ENCODE data around the gene HPSE.
A peak's percentile ranks its signal among the peaks of the same experiment; 100 is the strongest.
"Not testable (repeated sequence)": the region's sequence is repeated elsewhere in the genome, so short reads cannot be mapped to it uniquely, and the experiment has no call there.

The HPSE gene

DNA sequence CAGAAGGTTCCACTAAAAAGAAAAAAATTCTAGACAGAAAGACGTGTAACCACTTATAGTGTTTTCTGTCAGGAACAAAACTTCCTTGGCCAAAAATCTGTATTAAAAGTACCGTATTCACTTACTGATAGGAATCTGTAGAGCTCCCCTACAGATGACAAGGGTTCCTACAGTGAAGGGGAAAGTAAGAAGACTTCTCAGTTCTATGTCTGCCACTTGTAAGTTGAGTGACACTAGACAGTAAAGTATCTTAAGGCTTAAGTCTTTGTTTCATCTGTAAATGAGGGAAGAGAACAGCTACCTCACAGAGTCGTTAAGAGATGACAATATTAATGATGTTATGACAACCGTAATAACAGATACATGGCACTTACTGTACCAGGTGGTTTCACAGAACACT, 53.3 kb downstream of the HPSE start:
- DNase-seq, result no peak

DNA sequence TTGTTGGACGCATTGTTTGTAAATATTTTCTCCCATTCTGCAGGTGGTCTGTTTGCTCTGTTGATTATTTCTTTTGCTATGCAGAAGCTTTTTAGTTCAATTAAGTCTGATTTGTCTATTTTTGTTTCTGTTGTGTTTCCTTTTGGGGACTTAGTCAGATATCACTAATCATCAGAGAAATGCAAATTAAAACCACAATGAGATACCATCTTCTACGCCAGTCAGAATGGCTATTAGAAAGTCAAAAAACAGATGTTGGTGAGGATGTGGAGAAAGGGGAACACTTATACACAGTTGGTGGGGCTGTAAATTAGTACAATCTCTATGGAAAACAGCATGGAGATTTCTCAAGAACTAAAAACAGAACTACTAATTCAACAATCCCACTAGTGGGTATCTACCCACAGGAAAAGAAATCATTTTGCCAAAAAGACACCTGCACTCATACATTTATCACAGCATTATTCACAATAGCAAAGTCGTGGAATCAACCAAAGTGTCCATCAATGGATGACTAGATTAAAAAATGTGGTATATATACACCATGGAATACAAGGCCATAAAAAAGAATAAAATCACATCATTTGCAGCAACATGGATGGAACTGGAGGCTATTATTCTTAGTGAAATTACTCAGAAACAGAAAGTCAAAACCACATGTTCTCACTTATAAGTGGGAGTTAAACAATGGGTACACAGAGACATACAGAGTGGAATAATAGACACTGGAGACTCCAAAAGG, 58.2 kb downstream of the HPSE start:
- no peak for DNase-seq

DNA sequence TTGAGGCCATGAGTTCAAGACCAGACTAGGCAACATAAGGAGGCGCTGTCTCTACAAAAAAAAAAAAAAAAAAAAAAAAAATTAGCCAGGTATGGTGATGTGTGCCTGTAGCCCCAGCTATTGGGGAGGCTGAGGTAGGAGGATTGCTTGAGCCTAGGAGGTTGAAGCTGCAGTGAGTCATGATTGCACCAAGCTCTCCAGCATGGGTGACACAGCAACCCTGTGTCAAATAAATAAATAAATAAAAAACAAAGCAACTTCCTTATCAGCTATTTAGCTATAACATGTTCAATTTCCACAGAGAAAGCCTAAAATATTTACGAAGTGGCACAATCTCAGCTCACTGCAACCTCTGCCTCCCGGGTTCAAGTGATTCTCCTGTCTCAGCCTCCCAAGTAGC, 60.7 kb downstream of the HPSE start:
- DNase-seq, result not testable (repeated sequence)

DNA sequence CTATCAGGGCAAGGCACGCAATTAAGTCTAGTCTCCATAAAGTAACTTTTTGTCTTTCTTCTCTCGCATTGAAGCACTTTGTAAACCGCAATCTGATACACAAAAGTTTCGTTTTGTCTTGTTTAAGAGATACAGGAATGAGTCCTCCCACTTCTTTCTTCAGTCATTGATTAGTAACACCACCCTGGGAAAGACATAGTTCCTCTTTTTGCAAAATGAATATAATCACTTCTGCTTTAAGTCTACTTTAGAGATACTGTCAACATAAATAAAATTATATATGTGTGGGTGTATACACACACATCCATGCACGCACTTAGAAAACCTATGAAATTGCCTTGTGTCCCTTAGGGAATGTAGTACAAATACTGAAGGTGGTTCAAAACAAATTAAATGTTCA, 61.7 kb downstream of the HPSE start:
- no peak for DNase-seq

DNA sequence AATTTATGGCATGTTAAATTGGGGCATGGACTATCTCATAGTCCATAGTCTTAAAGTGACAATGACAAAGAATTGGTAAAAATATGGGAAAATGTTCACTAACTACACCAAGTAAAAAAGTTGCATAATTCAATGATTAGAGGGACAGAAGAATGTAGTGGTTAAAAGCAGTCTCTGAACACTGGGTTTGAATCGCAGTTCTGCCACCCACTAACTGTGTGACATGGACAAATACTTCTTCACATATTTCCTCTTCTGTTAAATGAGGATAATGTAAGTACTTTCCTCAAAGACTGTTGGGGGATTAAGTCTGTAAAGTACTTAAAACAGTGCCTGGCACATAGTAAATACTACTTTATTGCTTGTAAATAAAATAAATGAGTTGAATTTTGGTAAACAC, 65.4 kb downstream of the HPSE start:
- no peak for DNase-seq

DNA sequence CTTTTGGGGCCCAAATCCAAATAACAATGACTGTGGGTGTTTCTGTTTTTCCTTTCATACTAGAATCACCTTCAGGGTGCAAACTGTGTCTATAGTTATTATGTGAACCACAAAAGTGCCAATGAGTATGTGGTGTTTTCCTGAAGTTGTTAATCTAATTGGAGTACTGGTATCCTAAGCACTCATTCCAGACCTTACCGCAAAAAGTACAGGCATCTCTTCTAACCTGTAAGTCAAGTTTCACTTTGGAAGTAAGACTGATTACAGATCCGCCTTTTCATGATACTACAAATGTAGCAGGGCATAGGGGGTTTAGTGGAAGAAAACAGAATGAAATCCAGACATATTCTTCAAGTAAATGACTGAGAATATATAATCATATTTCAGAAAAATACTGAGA, 66.2 kb downstream of the HPSE start:
- DNase-seq, result no peak

DNA sequence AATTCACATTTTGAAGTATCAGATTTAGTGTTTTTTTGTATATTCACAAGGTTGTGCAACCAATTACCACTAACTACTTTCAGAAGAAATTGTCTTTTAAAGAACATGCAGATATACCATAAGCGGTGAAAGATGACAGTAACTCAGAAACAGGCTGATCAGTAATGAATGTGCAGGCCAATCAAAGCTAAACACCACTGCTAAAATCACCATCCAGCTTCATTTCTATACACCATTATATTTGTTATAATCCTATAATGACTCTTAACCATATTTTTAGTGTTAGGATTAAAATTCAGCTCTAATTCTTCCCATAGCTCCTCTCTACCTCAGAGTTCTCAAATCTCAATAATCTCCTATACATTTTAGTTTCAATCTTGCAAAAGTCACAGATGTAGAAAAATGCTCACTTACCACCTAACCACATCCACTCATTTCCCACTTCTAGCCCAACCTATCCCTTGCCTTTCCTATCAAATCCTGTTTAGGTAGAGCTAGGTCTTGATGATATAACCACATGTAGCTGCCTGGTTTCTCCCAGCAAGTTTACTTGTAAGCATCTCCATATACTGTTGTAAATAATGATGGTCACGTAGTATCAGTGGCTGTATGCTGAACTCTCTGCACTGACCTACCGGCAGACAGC, 66.7 kb downstream of the HPSE start:
- no peak for DNase-seq

DNA sequence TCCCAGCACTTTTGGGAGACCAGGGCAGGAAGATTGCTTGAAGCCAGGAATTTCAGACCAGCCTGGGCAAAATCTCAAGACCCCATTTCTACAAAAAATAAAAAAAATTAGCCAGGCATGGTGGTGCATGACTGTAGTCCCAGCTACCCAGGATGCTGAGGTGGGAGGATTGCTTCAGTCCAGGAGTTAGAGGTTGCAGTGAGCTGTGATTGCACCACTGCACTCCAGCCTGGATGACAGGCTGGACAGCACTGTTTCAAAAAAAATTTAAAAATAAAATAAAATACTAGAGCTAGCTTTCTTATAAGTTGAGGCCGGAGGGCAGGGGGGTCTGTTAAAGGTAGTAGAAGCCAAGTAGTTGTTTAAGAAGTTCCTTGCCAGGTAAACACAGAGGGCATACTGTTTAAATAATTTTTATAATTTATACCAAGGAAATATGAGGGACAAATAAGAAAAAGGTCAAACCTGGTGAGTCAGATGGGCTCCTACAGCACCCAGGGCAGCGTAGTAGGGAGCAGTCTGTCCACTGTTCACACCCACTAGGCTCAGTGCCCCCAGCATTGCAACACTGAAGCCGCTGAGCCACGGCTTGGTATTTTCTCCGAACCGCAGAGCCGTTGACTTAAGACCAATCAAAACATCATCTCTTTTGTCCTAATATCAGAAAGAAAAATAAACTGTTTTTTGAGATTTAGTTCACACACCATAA, 67.4 kb downstream of the HPSE start:
- no peak for DNase-seq

DNA sequence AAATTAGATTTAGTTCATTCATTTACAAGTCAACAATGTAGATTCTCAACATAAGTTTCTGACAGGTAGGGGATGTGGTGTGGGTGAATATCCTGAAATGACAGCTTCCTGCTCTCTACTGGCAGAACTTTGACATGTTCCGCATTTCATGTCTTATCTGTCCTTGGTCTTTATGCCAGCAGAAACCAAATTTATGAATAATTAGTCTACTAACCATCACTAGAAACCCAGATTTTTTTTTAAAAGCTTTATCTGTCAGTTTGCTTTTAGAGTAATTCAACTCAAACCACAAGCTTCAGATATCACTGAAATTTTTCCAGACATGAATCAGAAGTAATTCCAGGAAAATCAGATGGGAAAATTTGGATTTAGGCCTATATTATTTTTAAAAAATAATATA, 68.0 kb downstream of the HPSE start:
- no peak for DNase-seq

DNA sequence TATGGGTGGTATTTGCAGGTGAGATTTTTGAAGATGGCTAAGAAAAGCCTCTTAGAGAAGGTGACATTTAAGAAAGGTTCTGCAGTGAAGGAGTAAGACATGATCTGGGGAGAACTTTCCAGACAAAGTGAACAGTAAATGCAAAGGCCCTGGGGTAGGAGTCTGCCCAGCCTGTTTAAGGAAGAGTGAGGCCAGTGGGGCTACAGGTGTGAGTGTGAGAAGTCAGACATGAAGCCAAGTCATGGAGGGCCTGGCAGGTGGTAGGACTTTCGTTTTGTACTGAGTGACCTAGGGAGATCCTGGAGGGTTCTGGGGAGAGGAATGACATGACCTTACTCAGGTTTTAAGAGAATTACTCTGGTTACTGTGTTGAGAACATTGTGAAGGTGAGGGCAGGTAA, 71.5 kb downstream of the HPSE start:
- DNase-seq, result no peak

DNA sequence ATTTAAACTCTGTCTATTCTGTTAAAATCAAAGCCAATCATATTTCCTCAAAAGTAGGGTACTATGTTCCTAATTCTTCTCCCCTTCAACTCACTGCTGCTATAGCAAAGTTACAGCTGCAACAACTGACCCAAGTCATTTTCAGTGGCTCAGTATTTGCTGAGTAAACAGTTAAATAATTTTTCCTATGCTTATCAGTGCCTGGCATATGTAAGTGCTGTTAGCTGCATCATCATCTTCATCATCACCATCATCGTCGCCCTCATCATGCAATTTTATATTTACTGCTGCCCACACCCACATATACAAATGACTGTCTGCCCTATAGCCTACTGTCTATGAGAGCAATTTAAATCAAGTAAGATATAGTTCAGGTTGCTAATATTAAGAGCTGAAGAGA, 72.0 kb downstream of the HPSE start:
- no peak for DNase-seq

DNA sequence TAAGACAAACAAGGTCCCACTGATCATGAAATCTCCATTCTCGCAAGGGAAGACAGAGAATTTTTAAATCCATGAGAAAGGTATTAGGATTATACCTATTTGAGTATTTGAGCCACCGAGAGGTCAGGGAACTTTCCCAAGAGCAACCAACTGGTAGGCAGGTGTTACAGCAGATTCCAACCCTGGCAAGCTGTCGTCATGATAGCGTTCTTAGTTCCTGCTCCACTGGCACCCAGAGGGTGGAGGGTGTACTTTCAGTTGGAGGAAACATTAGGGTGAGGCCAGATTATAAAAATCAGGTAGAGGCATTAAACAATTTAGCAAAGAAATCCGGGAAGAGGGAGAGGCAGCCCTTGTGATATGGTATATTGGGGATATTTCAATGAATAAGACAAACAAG, 73.3 kb downstream of the HPSE start:
- DNase-seq, result no peak

DNA sequence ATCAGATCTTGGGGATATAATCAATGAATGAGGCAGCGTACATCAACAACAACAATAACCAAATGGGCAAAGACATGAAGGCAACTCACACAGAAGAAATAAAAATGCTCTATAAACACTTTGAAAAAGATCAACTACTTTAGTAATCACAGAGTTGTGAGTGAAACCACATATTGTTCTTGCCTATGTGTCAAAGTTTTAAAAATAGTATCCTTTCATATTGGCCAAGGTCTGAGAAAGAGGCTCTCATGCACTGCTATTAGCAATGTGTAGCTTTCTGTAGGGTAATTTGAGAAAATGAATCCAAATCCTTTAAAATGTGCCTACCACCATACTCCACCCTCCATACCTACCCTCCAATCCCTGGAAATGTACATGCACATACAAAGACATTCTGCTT, 75.1 kb downstream of the HPSE start:
- DNase-seq, result no peak

DNA sequence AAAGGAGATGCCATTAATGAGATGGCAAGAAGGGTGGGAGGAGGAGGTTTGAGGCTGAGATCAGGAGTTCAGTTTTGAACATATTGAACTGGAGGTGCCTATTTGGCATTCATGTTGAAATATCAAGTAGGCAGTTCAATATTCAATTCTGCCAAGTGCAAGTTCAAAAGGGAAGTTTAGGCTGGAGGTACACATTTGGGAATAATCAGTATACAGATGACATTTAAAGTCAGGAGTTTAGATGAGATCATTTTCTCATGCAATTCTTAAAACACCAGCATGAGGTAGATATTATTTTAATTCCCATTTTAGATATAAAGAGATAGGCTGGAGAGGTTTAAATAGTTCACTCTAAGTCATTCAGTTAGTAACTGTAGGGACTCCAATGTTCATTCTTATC, 76.2 kb downstream of the HPSE start:
- DNase-seq, result no peak

DNA sequence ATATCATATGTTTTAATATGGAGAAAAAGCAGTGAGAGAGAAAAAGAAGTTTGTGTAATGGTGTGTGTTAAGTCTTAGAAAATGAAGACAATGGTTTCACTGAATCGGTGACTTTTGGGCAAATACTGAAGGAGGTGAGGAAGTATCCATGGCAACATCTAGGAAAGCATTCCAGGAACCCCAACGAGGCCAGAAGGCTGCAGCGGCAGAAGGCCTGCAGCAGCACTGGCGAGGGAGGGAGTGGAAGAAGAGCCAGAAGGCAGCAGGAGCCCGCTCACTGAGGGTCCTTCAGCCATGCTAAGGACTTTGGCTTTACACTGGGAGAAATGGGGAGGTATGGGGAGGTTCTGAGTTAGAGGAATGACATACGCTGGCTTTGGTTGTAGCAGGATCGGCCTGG, 76.8 kb downstream of the HPSE start:
- no peak for DNase-seq

DNA sequence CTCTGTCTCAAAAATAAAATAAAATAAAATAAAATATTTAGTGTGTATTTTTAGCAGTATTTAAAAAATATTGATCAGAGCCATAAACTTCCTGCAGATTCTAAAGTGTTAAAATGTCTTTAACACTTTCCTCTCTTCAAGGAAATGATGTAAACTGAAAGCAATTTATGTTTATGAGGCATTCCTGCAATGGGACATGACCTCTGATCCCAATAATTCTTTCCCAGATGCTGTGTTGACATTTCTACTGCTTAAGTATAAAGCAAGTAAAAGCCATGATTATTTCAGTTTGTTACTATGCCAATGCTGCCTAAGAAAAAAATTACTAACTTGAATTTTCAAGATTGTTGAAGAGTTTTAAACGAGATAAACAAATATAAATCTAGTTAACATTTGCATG, 79.1 kb downstream of the HPSE start:
- no peak for DNase-seq

DNA sequence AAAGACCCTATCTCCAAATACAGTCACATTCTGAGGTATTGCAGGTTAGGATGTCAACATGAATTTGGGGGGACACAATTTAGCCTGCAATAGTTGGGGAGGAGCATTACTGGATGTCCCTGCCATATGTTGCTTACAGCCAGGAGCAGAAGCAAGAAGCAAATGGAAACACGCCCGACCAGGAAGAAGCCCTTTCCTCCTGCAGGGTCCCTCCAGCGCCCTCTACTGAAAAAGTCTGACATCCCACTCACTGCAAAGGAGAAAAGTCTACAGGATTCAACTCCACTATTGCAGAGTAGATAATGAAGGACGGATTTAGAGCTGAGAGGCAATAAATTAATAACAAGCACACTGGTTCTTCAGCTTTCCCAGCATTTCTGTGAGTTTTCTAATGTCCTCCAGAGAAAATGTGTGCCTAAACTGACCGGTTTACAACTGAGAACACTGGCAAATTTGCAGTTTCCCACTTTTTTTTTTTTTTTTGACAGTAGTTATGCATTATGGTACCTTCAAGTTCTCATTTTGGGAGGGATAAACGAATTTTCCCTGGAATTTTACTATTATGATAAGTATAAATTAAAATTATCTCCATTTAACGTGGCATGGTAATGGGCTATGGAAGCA, 81.8 kb downstream of the HPSE start:
- DNase-seq, result peak; percentile 68 to 74

DNA sequence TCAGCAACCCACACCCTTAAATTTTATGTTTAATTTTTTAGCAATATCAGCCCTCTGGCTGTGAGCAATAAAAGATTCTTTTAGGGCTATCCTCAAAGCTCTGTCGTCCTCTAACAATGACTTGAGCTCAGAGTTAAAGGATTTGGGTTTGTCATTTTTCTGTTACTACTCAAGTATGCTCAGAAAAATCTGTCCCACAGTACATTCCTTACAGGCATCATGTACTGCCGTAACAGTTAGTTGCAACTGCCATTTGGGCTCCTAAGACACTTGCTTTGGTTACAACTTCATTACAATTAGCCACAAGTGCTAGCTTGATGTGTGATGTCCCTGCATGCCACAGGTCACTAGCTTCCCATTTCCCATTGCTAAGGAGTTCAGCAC, 83.2 kb downstream of the HPSE start:
- DNase-seq, result no peak

DNA sequence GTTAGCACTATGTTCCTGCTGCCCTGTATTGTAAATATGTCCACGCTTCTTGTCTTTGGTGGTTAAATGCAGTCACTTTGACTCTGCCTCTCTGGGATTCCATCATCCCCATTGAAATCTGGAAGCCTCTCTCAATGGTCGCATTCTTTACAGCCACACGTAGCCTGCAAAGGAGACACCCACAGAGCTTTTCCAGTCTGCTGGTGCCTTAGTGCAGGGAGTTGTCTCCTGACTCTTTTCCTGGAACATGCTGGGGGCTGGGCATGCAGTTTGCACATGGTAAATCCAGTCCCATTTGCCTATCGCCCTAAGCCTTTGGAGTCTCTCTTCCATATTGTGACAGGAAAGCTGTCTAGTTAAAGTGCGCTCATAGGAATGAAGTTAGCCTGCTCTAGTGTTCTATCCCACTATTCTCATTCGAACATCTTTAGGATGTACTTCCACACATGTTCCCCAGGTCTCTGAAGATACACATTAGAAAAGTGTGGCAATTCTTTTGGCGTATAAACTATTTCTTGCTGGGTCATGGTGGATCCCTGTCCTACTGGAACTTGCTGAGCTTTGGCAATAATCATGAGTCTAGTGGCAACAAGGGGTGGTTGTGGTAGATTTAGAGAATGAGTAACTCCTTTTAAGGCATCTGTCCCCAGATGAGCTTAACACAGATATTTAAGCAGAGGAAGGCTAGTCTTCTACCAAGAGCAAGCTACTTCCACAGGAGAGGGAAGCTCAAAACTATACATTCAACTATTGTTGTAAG, 83.8 kb downstream of the HPSE start:
- DNase-seq, result no peak

DNA sequence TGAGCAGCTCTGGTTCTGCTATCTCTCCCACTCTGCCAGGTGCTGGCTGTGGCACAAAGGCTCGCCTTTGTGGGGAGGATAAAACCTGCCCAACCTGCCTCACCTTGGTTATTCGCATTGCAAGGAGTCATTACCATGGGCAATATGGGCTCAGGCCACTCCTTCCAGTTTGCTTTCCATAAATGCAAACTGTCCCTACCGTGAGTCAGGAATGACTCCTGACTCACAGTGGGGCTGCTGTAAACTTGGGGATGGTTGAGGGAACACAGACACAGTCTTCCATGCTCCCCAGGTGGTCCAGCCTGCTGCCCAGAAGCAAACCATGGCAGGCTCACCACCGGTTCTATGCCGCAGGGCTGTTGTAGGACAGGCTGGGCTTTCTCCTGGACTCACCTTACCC, 86.2 kb downstream of the HPSE start:
- DNase-seq, result no peak

DNA sequence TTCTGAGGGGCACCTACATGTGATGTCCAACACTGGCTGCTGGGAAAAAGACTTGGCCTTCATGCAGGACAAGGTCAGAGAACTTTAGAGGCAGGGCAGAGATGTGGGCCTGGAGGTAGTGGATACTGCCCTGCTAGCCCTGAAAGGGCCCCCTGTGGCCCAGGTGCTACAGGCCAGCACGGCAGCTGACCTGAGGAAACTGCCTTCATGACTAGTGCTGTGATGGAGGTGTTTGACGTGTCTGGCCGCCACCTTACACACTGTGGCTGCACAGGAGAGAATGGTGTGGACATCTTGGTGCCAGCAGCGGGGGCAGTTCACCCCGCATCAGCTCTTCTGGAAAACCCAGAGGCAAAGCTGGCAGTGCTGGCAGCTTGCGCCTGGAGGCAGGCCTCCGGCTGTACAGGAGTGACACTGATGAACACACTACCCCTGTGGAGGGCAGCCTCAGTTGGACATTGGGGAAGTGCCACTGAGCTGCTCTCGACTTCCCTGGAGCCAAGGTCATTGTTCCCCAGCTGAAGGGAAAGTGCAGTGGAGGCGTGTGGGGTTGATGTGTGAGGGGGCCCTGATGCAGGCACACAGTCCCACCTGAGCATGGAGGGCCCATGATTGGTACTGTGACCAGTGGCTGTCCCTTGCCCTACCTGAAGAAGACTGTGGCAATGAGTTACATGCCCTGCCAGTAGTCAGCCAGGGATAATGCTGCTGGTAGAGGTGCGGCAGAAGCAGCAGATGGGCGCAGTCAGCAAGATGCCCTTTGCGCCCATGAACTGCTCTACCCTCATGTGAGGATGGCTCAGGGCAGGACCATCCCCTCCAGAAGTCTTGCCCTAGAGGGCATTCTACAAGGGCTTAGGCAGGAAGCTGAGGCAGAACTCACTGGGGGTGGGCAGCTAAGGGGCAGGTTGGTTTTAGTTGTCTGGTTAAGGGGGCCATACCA, 87.0 kb downstream of the HPSE start:
- no peak for DNase-seq

Data from activated CD4-positive, alpha-beta T cell treated with anti-CD3 and anti-CD28 coated beads for 4 hours (primary cell).